ENCODE results near the gene CENPS.
"Not testable (repeated sequence)": the region's sequence is repeated elsewhere in the genome, so short reads cannot be mapped to it uniquely, and the experiment has no call there.

Gene CENPS

GRCh38 chr1:10456661-10457060 is 26.4 kb downstream of the CENPS start:
- DNase-seq, result peak; percentile 92

- not testable (repeated sequence) for DNase-seq
Measured at GRCh38 chr1:10457462-10457861, 27.2 kb downstream of the CENPS start.

- DNase-seq, result no peak
Measured at GRCh38 chr1:10457875-10458274, 27.6 kb downstream of the CENPS start.

- no peak for DNase-seq
Measured at GRCh38 chr1:10459184-10459583, 29.0 kb downstream of the CENPS start.

GRCh38 chr1:10467078-10467477 is 36.8 kb downstream of the CENPS start:
- no peak for DNase-seq

GRCh38 chr1:10470043-10470442 is 39.8 kb downstream of the CENPS start:
- DNase-seq, result no peak

- no peak for DNase-seq
Measured at GRCh38 chr1:10471411-10472219, 41.4 kb downstream of the CENPS start.

DNA sequence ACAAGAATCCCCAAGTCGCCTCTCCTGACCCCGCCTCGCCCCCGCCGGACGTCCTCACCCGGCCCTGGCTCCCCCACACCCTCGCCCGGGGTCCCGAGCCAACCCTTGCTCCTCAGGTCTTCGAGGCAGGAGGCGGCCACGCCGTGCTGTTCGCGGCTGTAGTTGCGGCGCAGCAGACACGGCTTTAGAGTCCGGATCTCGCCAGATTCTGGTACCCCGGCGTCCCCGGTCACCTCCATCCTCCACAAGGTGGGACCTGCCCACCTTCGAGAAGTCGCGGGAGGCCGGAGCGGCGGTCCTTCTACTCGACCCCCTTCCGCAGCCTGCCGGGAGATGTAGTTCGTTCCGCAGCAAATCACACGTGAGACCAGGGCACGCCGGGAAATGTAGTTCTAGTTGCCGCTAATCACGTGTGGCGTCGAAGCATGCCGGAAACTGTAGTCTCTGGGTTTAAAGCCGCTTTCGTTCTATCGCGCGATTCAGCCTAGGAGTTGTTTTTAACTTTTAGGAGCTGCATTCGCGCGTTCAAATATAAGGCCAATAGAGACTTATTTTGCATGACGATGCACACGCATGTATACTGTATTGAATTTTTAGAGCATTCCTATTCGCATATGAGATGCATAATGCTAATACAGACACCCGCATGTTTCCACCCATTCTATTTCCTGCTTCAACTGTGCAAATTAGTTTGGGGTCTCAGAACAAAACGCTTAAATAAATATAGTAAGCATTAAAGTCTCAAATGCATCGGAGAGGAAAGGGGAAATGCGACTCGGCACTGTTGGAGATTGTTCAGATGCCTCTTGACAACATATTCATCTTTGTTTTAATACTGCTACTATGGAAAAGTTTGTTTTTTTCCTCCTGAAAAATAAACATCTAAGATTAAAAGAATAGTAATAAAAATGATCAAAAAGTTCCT is 42.2 kb downstream of the CENPS start, which contains the start of gene DFFA:
Gene DFFA, minus strand, starts transcription at position 310 of the 925 bp plus-strand sequence. Its CDS starts 71 bp downstream, at position 239.
- DNase-seq, result peak; percentile 95

DNA sequence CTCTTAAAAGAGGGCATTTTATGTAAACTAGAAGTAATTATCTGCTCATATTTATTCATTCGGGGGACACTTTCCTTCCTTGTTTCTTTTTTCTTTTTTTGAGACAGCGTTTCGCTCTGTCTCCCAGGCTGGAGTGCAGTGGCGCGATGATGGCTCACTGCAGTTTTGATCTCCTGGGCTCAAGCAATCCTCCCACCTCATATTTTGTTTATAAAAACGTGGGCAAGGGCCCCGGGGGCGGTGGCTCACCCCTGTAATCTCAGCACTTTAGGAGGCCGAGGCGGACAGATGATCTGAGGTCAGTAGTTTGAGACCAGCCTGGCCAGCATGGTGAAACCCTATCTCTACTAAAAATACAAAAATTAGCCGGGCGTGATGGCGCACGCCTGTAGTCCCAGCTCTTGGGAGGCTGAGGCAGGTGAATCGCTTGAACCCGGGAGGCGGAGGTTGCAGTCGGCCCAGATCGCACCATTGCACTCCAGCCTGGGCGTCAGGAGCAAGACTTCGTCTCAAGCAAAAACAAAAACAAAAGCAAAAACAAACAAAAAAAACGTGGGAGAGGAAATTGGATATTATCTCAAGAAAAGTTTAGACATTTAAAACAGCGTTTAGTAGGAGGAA is 43.0 kb downstream of the CENPS start:
- no peak for DNase-seq

DNA sequence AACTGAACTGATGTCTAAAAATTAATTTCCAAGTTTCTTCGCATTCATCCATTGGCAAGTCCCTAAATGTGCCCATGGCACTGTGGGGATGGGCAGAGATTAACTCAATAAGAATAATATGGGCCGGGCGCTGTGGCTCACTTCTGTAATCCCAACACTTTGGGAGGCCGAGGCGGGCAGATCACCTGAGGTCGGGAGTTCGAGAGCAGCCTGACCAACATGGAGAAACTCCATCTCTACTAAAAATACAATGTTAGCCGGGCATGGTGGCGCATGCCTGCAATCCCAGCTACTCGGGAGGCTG is 44.0 kb downstream of the CENPS start:
- DNase-seq, result not testable (repeated sequence)

DNA sequence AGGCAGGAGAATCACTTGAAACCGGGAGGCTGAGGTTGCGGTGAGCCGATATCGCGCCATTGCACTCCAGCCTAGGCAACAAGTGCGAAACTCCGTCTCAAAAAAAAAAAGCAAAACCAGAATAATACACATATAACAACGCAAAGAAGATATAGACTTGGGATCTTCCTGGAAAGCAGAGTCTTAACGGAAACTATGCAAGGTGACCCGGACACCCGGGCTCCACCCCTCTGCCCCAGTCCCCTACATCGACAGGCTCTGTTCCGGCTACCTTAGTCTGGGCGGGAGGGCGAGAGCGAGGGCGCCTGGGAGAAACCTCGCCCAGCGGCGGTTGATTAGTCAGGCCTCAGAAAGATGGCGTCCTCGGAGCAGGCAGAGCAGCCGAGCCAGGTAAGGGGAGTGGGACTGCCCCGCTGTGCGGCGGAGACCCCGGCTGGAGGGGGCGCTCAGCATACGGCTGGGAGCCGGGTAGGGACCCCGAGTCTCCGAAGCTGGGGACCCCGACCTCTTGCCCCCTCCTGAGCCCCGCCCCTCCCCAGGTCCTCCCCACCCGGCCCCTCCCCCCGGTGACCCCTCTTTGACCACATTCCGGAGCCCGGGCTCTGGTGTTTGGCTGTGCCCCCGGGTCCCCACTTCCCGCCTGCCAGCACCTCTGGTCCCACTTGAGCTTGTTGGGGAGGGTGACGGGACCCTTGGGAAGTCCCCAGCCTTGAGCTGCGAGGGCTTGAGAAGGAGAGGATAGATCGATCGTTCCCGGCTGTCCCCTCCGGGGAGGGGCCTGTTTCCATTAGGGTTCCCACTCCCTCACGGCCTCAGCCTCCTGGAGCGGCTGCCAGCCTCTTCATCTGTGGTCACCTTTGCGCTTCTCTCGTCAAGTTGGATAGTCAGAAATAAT is 44.6 kb downstream of the CENPS start, which contains the start of gene PEX14:
Gene PEX14, plus strand, starts transcription at position 338 of the 895 bp plus-strand sequence. Its CDS starts 17 bp downstream, at position 355.
- DNase-seq, result peak; percentile 86

DNA sequence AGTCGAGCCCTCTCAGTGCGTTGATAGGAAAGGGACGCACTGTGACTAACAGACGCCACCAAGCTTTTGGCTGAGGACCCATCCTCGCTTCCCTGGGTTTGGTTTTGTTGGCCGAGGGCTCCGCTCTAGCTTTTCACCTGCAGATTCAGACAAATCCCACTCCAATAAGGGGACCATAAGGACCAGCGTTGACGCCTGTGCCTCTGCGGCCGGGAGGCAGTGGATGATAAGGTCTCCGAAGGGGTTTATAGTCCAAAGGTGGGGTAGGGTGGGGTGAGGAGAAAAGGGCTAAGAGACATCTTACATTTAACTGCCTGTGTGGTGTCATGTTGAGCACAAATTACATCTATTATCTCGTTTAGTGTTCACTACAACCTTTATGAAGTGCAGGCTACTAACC is 45.3 kb downstream of the CENPS start:
- peak; percentile 44 for DNase-seq

- no peak for DNase-seq
Measured at GRCh38 chr1:10479296-10479695, 49.1 kb downstream of the CENPS start.

- no peak for DNase-seq
Measured at GRCh38 chr1:10480614-10481013, 50.4 kb downstream of the CENPS start.

- no peak for DNase-seq
Measured at GRCh38 chr1:10484521-10484920, 54.3 kb downstream of the CENPS start.

DNA sequence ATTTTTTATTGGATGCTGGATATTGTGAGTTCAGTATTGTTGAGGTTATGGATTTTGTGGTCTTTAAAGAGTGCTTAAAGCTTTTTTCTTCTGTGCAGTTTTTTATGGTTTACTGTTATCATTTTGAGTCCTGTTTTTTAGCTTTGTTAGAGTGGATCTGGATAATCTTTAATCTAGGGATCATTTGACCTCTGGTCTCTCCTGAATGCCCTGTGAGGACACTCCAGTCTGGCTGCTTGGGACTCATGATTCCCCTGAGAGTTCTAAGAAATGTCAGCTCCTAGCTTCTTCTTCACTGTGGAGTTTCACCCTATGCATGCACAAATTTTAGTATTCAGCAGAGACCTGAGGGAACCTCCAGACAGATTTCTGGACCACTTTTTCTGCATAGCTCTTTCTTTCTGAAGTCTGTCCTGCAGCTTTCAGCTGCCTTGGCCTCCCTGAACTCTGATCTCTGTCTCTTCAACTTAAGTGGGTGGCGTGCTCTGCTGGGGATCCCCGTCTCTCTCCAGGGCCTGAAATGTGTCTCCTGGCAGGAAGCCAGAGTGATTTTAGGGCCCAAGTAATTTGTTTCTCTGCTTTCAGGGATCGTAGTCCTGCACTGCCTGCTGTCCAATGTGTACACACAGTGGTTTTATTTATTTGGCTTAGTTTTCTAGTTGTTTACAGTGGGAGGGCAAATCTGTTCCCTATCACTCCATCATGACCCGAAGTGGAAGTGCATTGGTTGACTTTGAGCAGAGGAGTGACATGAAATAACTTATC is 59.2 kb downstream of the CENPS start:
- DNase-seq, result peak; percentile 30

DNA sequence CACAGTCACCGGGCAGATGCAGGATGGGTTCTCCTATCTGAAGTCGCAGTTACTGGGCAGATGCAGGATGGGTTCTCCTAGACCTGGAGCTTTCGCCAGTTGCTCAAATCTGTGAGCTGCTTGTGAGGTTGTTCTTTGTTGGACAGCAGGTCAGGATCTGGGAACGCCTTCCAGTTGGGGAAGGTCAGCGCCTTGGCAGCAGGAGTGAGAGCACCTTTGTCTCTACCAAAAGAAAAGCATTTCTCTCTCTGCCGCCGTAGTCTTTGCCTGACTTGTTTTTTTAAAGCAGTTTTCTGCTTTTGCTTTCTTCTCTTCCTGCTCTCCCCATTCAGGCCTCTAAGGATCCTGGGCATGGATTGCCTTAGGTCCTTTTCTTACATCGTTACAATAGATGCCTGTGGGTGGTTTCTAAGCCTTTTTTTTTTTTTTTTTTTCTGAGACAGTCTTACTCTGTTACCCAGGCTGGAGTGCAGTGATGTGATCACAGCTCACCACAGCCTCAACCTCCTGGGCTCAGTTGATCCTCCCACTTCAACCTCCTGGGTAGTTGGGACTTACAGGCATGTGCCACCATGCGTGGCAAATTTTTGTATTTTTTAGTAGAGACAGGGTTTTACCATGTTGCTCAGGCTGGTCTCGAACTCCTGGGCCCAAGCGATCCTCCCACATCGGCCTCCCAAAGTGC is 60.2 kb downstream of the CENPS start:
- no peak for DNase-seq

All from NCI-H1105 treated with DMSO at 0.1 percent for 48 hours (cell line).